ENCODE measurements around the gene AARS2. TPM values are rescaled to one million over a fixed set of nuclear protein-coding genes. Genes with fewer than 3 reads are reported as not detected.

Gene AARS2
- total RNA-seq, 1 donor from 2014 or later, result 9.1 TPM

DNA sequence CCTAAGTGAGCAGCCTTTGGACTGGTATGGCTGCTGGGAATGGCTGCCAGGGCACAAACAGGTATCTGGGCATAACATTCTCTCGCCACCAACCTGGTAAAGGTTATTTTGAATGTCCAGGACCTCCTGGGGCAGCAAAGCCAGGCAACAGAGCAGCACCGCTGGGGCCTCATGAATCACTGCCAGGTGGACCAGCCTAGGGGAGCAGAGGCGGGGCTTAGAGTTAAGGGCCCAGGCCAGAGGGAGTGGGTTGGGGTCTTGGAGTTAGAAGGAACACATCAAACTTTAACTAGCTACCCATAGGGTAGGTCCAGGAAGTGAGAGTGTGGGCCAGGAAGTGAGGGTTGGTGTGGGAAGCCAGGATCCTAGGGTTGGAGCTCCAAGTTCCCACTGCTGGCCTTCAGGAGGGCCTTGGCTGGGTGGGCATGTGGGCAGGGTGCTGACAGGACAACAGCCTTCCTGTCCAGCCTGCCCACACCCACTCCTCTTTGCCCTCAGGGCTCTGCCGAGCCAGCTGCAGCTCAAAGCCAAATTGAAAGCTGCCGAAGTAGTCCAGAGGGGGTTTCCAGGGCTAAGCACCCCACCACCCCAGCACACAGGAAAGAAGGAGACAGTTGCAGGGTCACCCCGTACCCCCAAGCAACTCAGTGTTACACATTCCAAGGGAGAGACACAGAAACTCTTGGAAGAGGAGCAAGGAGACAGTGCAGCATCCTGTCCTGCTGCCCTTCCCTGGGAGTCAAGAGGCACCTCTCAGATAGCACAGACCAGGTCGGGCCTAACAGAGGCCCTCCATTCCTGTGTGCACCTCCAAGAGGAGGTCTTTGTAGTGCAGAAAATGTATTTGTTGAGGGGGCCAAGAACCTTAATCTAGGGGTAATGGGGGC lies 50.4 kb downstream of the AARS2 start:
- ATAC-seq, result no peak

DNA sequence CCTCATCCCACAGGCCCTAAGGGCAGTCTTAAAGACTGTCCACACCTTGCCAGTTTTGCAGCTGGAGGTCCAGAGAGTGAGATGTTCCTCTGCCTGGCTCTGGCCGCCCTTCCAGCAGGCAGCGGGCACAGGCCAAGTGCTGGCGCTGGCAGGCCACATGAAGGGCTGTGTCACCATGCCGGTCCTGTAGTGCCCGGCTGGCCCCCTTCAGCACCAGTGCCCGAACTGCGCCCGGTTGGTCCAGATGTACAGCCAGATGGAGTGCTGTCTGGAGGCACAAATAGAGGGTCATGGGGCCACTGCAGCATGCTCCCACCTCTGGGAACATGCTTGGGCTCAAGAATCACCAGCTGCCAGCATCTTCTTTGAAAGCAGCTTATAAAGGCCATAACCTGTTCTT lies 51.6 kb downstream of the AARS2 start:
- no peak for ATAC-seq

DNA sequence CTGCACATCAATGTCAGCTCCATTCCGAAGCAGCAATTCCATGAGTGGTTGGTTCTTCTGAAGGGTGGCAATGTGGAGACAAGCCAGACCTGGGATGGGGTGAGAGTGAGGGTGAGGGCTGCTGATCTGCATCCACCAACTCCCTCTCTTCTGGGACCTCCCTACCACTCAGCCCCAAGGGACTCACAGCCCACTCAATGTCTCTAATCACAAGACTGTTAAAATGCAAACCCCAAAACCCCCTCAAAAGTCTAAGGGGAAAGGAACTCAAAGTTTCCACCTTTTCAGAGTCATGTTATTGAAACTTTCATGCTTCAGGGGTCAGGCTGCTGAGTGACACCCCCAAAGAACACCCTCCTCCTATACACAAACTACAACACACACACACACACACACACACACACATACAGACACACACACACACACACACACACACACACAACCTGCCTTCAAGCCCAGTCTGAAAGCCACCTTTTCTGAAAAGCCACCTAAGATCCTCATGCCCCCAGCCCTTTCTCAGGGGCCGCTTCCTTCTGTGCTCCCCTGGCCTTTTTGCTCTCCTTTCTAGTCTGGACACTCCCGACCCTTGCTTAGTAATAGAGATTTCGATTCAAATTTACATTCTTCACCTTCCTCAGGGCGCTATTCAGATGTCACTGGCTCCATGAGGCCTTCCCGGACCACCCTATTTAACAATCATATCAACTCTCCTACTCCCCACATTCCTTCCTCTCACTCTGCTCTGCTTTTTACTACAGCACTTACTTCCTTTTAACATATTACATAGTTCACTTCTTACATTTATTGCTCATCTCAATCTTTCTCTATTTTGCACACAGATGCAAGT lies 52.5 kb downstream of the AARS2 start:
- ATAC-seq, result no peak

DNA sequence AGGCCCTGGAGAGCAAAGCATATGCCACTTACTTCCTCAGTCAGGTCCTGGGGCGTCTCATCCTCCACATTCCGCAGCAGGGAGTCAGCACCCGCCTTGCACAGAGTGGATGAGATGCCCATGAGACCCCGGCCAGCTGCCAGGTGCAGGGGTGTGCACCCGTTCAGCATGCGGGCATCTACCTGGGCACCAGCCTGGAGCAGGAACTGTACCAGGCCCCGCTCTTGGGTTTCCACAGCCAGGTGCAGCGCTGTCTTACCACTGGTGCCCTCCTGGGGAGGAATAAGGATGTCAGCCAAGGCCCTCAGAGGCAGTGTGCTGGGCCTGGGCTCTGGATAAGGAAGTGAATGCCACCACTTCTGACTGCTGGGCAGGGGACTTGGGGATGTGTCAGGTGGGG lies 53.1 kb downstream of the AARS2 start:
- no peak for ATAC-seq

DNA sequence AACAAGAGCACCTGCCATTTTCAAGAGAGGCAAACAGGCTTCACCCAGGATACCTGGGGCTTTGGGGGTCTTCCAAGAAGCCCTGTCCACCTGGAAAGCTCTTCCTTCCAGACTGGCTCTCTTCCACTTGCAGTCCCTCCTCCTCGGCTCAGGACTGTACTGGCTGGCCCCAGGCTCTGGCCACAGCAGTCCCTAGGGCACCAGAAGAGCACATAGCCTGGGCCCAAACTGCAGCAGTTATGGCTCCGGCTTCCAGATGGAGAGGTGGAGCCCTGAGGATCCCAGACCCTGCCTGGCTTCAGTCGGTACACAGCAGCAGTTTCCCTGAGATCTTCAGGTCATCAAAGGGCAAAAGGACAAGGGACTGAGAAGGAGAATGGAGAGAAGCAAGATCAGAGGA lies 54.2 kb downstream of the AARS2 start:
- no peak for ATAC-seq

DNA sequence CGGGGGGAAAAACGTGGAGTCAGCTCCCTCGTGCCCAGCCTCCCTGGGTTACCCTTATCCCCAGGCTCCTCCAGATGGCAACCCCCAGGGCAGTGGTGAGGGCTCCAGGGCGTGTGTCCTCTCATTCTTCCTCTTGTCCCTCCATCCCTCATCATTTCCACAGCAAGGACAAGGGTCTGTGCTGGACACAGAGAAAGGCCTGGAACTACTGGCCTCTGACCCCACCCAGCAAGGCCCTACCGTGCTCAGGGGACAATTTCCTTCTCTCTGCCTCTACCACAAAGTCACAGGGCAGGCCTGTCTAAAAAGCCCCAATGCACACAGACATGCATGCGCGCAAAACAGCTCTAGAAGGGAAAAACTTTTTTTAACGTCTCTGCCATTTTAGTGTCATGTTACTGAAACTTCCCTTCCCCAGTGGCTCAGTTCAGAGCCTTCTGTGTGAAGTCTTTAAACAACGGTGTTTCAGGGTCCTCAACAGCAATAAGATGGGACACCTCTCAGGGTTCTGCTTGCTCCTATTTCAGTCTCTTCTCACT lies 54.8 kb downstream of the AARS2 start:
- no peak for ATAC-seq

DNA sequence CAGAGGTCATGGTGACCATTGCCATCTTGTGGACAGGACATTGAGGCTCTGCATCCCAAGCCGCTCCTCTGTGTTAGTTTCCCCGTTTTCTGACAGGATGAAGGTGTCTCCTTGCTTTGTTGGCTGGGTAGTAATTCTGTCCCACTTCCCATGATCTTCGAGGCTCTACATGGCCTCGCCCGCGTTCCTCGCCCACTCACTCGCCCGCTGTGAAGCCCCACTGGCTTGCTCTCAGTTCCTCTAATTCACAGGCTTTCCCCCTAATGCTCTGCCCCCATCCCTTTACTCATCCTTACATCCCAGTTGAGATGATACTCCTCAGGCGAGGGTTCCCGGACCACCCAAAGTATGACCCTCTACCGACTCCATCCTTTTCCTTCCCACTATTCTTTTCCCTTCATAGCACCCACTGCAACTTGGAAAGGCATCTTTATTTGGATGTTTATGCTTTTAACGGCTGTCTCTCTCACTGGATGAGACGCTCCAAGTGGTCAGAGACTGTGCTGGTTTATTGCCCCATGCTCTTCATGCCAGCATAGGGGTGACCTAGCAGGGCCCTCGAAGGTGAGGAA lies 55.3 kb downstream of the AARS2 start:
- no peak for ATAC-seq

DNA sequence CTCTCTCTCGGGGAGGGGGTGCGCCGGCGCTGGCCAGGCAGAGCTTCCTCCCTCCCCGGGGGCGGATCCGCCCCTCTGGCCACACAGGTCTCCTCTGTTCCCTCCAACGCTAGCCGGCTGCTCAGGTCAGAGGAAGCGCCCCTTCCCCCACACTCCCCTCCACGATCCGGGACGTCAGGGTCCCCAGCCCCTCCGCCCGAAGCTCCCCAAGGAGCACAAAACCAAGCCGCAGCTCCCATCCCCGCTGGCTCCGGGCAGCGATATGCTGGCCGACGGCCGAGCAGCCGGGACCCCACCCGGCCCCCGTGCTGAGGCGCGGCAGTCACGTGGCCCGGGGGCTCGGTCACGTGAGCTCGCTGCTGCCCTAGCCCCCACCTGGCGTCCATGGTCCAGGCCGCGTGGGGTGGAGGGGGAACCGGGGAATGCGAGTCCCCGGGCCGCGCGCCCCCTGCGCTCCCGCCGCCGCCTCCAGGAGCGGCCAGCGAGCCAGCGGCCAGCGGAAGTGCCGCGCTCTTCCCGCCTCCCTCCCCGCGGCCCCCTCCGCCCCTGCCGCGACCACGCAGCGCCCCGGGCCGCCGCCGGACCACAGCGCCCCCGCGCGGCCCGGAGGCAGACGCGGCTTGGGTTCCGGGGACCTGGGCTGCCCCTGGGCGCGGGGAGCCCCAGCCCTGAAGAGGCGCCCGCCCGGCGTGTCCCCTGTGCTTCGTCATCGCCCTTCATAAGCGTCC lies 56.0 kb downstream of the AARS2 start, which contains the start of gene SLC35B2:
TSS of gene SLC35B2 (minus strand) at position 504 of the 728 bp plus-strand sequence. CDS start at position 386, 118 bp downstream.
- ATAC-seq, result peak; percentile 69

DNA sequence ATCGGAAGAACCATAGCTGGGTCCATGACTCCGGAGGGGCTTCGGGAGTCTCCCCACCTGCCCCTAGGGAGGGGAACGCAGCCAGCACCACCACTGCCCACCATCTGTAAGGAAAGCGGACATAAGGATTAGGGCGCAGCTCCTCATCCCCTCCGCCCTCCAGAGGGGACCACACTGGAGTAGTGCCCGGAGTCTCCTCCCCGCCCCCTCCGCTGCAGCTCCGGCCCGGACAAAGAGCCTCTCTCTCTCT lies 56.4 kb downstream of the AARS2 start:
- peak; percentile 14 for ATAC-seq

DNA sequence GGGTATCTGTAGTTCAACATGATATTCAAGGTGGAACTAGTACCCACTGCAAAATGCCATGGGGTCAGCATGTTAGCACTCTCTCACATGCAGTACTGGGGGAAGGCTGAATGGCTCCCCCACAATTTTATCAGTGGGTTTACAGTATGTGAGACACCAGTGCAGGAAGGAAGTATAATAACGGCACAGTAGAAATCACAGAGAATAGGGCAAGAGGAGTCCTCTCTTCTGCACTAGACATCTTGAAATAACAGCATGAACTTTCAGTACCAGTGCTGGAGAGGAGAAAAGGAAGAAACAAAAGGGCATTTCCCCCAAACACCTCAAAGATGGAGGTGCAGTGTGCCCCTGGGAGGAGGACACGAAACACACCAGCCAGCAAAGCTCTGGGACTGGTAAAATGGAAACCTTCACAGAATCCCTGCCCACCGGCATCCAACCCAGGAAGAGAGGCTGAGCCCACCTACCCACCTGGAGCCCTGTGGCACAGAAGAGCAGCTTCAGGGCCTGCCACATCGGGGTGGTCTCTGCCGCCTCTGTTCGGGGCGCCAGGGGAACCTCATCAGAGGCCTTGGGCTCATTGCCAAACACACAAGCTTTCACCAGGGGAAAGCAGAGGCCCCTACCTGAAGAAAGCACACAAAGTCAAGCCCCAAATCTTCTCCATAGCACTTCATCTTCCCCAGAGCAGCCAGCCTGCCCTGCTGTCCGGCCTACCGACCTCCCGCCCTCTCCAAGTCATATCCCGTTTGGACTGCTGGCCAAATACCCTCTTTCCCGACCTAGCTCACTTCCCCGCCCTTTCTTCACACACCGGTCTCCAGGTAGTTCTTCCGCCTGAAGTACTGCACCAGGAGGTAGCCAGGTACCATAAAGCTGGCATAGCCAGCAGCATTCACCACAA lies 57.0 kb downstream of the AARS2 start:
- ATAC-seq, result no peak

DNA sequence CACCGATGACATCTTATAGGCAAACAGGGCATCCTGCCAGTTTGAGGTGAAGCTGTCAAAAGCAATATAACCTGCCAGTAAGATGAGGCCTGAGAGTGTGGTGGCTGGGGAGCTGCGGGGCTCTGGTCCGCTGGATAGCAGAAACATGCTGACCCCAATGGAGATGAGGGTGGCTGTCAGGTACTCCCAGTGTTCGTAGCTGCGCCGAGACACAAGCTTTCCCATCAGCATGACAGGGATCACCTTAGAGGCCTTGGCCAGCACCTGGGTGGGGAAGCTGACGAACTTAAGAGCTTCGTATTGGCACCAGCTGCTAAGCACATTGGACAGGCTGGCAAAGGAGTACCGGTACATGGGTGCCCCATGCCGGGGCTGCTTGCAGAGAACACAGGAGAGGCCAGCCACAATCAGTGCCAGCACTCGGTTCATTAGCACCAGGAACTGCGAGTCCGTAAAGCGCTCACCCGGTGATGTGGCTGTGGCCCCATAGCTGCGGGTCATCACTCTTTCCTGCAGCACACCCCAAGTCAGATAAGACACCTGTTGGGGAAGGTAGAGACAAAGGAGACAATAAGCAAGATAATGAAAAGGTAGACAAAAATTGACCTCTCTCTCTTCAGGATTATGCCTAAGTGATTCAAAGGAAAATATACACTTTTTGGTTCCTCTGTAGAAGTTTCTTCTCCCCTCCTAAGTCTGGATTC lies 57.9 kb downstream of the AARS2 start:
- ATAC-seq, result peak; percentile 2

DNA sequence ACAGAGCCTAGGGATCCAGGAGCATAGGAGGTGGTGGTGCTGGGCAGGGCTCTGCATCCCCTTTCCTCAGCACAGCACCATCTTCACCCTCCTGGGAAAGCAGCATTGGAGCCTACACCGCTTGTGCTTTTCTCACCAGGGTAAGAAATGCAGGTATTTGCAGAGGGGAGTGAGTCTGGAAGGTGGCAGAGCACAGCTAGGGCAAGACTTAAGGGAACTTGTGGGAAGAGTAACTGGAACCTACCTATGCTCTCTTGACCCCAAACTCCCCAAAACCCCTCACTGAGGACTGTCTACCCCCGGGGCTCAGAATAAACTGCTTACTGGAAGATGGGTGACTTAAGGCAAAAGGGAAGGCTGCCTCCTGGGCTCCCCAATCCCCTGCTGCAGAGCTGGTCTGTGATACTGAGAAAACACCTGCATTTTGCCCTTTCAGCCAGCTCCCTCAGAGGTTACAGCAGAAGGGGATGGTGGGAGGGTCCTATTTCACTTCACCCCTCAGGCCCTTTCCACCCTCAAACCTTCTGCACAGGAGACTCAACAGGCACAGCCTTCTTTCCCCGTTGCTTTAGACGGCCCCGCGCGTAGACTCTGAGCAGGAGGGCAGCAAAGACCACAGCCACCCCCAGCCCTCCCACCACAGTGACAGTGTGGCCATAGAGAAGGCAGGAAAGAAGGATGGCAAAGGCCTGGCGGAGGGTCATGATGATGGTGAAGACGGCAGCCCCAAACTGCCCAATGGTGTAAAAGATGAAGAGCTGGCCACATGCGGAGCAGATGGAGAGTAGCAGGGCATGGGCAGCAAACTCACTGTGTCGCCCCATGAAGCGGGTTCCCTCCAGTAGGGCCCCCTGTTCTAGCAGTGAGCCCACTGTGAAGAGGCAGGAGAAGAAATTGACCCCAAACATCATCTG lies 58.7 kb downstream of the AARS2 start:
- ATAC-seq, result no peak

DNA sequence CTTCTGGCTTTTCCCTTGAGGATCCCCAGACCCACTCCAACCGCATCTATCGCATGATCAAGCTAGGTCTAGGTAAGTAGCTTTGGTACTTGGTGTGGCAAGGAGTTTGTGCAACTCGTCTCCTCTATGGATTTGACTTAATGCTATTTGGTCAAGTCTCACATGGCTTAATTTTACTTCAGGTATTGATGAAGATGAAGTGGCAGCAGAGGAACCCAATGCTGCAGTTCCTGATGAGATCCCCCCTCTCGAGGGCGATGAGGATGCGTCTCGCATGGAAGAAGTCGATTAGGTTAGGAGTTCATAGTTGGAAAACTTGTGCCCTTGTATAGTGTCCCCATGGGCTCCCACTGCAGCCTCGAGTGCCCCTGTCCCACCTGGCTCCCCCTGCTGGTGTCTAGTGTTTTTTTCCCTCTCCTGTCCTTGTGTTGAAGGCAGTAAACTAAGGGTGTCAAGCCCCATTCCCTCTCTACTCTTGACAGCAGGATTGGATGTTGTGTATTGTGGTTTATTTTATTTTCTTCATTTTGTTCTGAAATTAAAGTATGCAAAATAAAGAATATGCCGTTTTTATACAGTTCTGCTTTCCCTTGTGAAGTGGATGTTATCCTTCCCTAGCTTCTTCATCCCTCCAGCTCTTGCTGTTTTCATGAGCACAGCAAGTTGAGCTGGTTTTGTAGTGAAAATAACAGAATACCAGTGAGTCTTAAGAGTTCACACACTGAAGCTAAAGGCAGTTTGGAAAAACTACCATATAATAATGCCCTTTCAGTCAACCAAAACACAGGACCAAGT lies 59.6 kb downstream of the AARS2 start:
- ATAC-seq, result no peak

DNA sequence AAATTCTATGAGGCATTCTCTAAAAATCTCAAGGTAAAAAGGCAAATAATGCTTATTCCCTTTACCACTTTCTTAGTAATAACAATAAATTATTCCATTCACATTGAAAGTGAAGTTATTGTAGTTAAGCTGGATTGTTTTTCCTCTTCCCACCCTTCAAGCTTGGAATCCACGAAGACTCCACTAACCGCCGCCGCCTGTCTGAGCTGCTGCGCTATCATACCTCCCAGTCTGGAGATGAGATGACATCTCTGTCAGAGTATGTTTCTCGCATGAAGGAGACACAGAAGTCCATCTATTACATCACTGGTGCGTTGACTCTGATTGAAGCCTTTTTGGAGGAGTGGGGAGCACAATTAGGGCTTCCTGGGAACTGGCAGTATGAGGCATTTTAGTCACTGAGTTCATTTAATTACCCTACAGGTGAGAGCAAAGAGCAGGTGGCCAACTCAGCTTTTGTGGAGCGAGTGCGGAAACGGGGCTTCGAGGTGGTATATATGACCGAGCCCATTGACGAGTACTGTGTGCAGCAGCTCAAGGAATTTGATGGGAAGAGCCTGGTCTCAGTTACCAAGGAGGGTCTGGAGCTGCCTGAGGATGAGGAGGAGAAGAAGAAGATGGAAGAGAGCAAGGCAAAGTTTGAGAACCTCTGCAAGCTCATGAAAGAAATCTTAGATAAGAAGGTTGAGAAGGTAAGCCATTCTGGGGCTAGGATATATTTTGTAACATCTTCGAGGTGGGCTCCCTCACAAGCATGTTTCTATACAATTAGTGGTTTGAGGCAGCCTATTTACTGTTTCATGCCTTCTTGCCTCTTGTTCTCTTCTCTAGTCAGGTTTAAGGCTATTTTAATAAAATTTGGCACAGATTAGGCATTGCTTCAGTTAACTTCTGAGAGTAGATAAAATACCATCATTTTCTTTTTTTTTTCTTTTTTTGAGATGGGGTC lies 61.3 kb downstream of the AARS2 start:
- no peak for ATAC-seq

DNA sequence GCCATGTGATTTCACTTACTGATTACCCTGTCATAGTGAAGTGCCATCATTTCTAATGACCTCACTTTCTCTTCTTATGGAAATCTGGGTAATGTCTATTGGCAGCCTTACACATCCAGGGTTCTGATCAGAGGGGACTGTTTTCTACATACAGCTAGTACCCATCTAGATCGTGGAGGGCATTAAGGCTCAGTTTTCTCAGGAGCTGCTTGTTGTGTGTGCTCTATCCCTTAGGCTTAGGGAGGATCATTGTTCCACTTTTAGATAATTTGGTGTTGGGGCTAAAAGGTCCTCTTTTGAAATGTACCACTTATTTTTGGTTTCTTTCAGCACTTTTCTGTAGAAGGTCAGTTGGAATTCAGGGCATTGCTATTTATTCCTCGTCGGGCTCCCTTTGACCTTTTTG lies 62.4 kb downstream of the AARS2 start:
- ATAC-seq, result no peak

DNA sequence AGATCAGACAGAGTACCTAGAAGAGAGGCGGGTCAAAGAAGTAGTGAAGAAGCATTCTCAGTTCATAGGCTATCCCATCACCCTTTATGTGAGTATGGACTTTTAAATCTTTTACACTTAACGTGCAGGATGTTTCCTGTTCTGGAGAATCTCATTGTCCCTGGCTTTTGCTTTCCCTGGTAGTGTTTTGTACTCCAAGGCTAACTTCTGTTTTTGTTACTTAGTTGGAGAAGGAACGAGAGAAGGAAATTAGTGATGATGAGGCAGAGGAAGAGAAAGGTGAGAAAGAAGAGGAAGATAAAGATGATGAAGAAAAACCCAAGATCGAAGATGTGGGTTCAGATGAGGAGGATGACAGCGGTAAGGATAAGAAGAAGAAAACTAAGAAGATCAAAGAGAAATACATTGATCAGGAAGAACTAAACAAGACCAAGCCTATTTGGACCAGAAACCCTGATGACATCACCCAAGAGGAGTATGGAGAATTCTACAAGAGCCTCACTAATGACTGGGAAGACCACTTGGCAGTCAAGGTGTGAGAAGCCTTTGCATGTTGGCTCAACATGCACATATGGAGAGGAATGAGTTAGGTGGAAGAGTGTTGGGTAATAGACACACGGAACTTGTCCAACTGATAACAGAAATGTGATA lies 63.0 kb downstream of the AARS2 start:
- no peak for ATAC-seq
